K562 (cell line): ENCODE results near the gene IL17F. TPM values are rescaled to one million over a fixed set of nuclear protein-coding genes. Genes with fewer than 3 reads are reported as not detected.

Experiments used
- ATF1 ChIP-seq, 2 experiments: fragments of 450-650 bp in 1 of 2; IDR thresholded peaks; 2 replicates each; pipeline ENCODE4 v1.6.1; 2016; ENCODE audit warnings: missing compliant biosample characterization in 1 of 2, missing genetic modification characterization in 1 of 2
- CEBPB ChIP-seq: fragments of 450-650 bp; IDR thresholded peaks from 2 replicates; pipeline ENCODE4 v1.6.1; 2016; ENCODE audit warnings: missing genetic modification characterization, missing compliant biosample characterization
- CREBBP ChIP-seq: IDR thresholded peaks from one replicate; pipeline ENCODE4 v1.6.1; 2012; ENCODE audit warnings: low read depth, mild to moderate bottlenecking, control low read depth, inconsistent platforms, low read length
- GABPB2 ChIP-seq: fragments of 250-450 bp; sonication (Bioruptor Pico); conservative IDR thresholded peaks from 2 replicates; pipeline ENCODE4 v1.5.1; 2021; ENCODE audit warnings: mild to moderate bottlenecking
- HDAC1 ChIP-seq, 2 experiments: fragments of 450-650 bp; IDR thresholded peaks; 2 replicates each; pipeline ENCODE4 v1.6.1; 2016 to 2017; ENCODE audit warnings: inconsistent platforms in 1 of 2, mild to moderate bottlenecking in 1 of 2, moderate library complexity in 1 of 2
- IRF1 ChIP-seq: sonication (generic); formaldehyde crosslinking; IDR thresholded peaks from 2 replicates; pipeline ENCODE4 v1.8.0; 2022; ENCODE audit warnings: missing genetic modification reagents, mild to moderate bottlenecking, borderline replicate concordance
- KAT2B ChIP-seq: IDR thresholded peaks from one replicate; pipeline ENCODE4 v1.6.1; 2012; ENCODE audit warnings: low read depth, mild to moderate bottlenecking, control low read depth, inconsistent platforms, low read length, moderate library complexity
- MAZ ChIP-seq, 2 experiments: fragments of 450-650 bp in 1 of 2; sonication (generic) in 1 of 2; formaldehyde crosslinking; IDR thresholded peaks in 1 of 2; conservative IDR thresholded peaks in 1 of 2; 2 replicates each; pipeline versions ENCODE4 v1.4.0 to v1.5.0; 2020; ENCODE audit warnings: mild to moderate bottlenecking in 1 of 2, missing genetic modification reagents in 1 of 2
- MBD2 ChIP-seq: sonication (generic); IDR thresholded peaks from 2 replicates; pipeline ENCODE4 v1.6.1; 2016; ENCODE audit warnings: low read depth, borderline replicate concordance
- NEUROD1 ChIP-seq: fragments of 150-350 bp; IDR thresholded peaks from 2 replicates; pipeline ENCODE4 v1.6.1; 2014; ENCODE audit warnings: borderline replicate concordance, low read length, low read depth; ENCODE audit not compliant: partially characterized antibody
- NFIC ChIP-seq: fragments of 450-650 bp; IDR thresholded peaks from 2 replicates; pipeline ENCODE4 v1.6.1; 2017; ENCODE audit warnings: mild to moderate bottlenecking, inconsistent platforms
- RFX7 ChIP-seq: fragments of 250-450 bp; sonication (Bioruptor Pico); IDR thresholded peaks from 2 replicates; pipeline ENCODE4 v1.5.1; 2021; ENCODE audit warnings: mild to moderate bottlenecking
- SFPQ ChIP-seq: fragments of 200-400 bp; formaldehyde crosslinking; IDR thresholded peaks from 2 replicates; pipeline ENCODE4 v1.6.1; 2017; ENCODE audit warnings: mild to moderate bottlenecking, low read depth, low read length, moderate library complexity
- SNIP1 ChIP-seq: fragments of 450-650 bp; IDR thresholded peaks from 2 replicates; pipeline ENCODE4 v1.7.1; 2017; ENCODE audit warnings: low read depth, mild to moderate bottlenecking
- ZNF146 ChIP-seq: IDR thresholded peaks from one replicate; pipeline ENCODE4 v1.6.1; 2018; ENCODE audit warnings: missing compliant biosample characterization; ENCODE audit not compliant: unreplicated experiment
- ZNF311 ChIP-seq: fragments of 250-450 bp; sonication (Bioruptor Pico); IDR thresholded peaks from 2 replicates; pipeline ENCODE4 v1.4.0; 2020; ENCODE audit warnings: mild to moderate bottlenecking, moderate library complexity
- ZNF354B ChIP-seq: fragments of 250-450 bp; sonication (Bioruptor Pico); IDR thresholded peaks from 2 replicates; pipeline ENCODE4 v1.4.0; 2020
- polyA plus RNA-seq, 8 experiments: library from polyadenylated mRNA; depleted of rRNA in 4 of 8; stranded (reverse) in 5 of 8; unstranded in 3 of 8; fragments of >200 nt; fragmentation: Nextera tagmentation in 2 of 8; fragmentation: Illumina TruSeq in 1 of 8; extraction: Ambion mirVana in 2 of 8; extraction: Trizol in 1 of 8; gene quantifications; 2 replicates each; pipeline versions ENCODE4 v1.2.1 to v1.2.3, GENCODE V29; 2011 to 2014; ENCODE audit warnings: inconsistent platforms in 1 of 8, missing spikeins in 1 of 8
- total RNA-seq, 7 experiments: library from RNA; depleted of rRNA in 6 of 7; stranded (reverse); fragments of >200 nt in 6 of 7; fragmentation: Illumina TruSeq in 2 of 7; extraction: Trizol in 2 of 7; gene quantifications; 2 replicates each; pipeline versions ENCODE4 v1.2.1 to v1.2.3, GENCODE V29; 2011 to 2021; ENCODE audit warnings: low replicate concordance in 1 of 7
- TF ChIP-seq, protein P1 (sequence below): sonication (generic); formaldehyde crosslinking; IDR thresholded peaks from 2 replicates; pipeline ENCODE4 v1.8.0; 2022; ENCODE audit warnings: mild to moderate bottlenecking, missing genetic modification reagents
- TF ChIP-seq, protein P2 (sequence below): IDR thresholded peaks from 2 replicates; pipeline ENCODE4 v1.6.1; 2011; ENCODE audit warnings: borderline replicate concordance, low read depth, mild to moderate bottlenecking, moderate library complexity, low read length; ENCODE audit not compliant: insufficient read depth, poor library complexity, severe bottlenecking
- TF ChIP-seq, protein P3 (sequence below): fragments of 450-650 bp; IDR thresholded peaks from 2 replicates; pipeline ENCODE4 v1.6.1; 2014; ENCODE audit warnings: low read depth, mild to moderate bottlenecking, moderate library complexity, borderline replicate concordance

IL17F gene
- total and polyA plus RNA-seq, 9 of the 15 experiments (the other 6 are each of a cell fraction or from before 2014, with no cell fraction given): not detected

DNA sequence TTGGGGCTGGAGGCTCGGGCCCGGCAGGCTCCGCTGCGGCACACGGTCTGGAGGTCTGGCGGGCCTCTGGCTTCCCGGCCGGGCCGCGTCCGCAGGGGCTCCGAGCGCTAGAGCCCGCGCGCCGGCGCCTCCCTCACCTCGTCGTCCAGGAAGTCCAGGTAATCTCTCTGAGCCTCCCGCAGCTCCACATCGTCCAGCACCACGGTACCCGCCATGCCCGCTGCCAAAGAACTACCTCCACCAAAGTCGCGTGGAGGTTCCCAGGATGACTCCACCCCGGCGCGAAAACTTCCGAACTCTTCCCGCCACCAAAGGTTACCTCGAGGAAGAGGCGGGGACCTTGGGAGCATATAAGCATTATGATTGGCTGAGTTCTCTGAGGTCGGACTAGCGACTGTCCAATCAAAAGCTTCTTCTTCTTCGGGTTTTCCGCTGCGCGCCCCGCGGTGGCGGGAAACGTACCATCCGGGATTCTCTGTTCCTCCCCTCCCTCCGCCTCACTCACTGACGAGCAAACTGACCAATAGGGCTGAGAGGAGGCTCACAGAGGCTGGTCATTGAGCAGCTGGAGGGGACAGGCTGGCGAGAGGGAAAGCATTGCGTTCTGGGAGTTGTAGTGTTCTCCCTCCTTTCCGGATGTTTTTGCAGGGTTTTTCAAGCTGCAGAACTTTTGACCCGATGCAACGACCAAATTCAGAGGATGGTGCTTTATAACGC, 40.3 kb upstream of the IL17F start, which contains the start of gene MCM3 (continued):
- TF ChIP-seq ZNF354B (CRISPR knock-in tag) (no peak), NFIC (0 out of 2 replicates have a peak, but pooled peaks have one; percentile 32), RFX7 (CRISPR knock-in tag) (no peak), CEBPB (tag) (no peak), IRF1 (CRISPR knock-in tag) (0 out of 2 replicates have a peak, but pooled peaks have one; percentile 76), ATF1 (CRISPR knock-in tag; IDR thresholded peaks at IDR 0.05) (no peak), ATF1 (tag; IDR thresholded peaks at IDR 0.05) (peak; percentile 94), MBD2 (peak; percentile 92), GABPB2 (CRISPR knock-in tag) (no peak), CREBBP (no peak), ZNF146 (CRISPR knock-in tag) (no peak), SFPQ (no peak), KAT2B (no peak), NEUROD1 (peak; percentile 85), MAZ (CRISPR knock-in tag; conservative IDR thresholded peaks at IDR 0.05 in 1 of 2, IDR thresholded peaks at IDR 0.05 in 1 of 2) (peak; percentile 19 to 59; a peak in 2 of 4 replicates), ZNF311 (CRISPR knock-in tag) (no peak), HDAC1 (IDR thresholded peaks at IDR 0.05) (peak in 1 of 2 experiments; percentile 92; a peak in 2 of 4 replicates), SNIP1 (no peak)
- TF ChIP-seq, protein P1, sequence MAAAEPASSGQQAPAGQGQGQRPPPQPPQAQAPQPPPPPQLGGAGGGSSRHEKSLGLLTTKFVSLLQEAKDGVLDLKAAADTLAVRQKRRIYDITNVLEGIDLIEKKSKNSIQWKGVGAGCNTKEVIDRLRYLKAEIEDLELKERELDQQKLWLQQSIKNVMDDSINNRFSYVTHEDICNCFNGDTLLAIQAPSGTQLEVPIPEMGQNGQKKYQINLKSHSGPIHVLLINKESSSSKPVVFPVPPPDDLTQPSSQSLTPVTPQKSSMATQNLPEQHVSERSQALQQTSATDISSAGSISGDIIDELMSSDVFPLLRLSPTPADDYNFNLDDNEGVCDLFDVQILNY (CRISPR knock-in tag): peak; percentile 65; the same call in 1 of the 2 replicates
- TF ChIP-seq, protein P2, sequence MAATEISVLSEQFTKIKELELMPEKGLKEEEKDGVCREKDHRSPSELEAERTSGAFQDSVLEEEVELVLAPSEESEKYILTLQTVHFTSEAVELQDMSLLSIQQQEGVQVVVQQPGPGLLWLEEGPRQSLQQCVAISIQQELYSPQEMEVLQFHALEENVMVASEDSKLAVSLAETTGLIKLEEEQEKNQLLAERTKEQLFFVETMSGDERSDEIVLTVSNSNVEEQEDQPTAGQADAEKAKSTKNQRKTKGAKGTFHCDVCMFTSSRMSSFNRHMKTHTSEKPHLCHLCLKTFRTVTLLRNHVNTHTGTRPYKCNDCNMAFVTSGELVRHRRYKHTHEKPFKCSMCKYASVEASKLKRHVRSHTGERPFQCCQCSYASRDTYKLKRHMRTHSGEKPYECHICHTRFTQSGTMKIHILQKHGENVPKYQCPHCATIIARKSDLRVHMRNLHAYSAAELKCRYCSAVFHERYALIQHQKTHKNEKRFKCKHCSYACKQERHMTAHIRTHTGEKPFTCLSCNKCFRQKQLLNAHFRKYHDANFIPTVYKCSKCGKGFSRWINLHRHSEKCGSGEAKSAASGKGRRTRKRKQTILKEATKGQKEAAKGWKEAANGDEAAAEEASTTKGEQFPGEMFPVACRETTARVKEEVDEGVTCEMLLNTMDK: peak; percentile 34
- TF ChIP-seq, protein P3, sequence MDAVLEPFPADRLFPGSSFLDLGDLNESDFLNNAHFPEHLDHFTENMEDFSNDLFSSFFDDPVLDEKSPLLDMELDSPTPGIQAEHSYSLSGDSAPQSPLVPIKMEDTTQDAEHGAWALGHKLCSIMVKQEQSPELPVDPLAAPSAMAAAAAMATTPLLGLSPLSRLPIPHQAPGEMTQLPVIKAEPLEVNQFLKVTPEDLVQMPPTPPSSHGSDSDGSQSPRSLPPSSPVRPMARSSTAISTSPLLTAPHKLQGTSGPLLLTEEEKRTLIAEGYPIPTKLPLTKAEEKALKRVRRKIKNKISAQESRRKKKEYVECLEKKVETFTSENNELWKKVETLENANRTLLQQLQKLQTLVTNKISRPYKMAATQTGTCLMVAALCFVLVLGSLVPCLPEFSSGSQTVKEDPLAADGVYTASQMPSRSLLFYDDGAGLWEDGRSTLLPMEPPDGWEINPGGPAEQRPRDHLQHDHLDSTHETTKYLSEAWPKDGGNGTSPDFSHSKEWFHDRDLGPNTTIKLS: peak; percentile 62
